ENCODE data around the gene CCDC28B. TPM values are rescaled to one million over a fixed set of nuclear protein-coding genes. Genes with fewer than 3 reads are reported as not detected.

Gene CCDC28B
- total RNA-seq, 3 donors from 2014 or later (not counting 1 experiment from before 2014, with no cell fraction given), result 19.3 to 30.6 (median 19.8) TPM

DNA sequence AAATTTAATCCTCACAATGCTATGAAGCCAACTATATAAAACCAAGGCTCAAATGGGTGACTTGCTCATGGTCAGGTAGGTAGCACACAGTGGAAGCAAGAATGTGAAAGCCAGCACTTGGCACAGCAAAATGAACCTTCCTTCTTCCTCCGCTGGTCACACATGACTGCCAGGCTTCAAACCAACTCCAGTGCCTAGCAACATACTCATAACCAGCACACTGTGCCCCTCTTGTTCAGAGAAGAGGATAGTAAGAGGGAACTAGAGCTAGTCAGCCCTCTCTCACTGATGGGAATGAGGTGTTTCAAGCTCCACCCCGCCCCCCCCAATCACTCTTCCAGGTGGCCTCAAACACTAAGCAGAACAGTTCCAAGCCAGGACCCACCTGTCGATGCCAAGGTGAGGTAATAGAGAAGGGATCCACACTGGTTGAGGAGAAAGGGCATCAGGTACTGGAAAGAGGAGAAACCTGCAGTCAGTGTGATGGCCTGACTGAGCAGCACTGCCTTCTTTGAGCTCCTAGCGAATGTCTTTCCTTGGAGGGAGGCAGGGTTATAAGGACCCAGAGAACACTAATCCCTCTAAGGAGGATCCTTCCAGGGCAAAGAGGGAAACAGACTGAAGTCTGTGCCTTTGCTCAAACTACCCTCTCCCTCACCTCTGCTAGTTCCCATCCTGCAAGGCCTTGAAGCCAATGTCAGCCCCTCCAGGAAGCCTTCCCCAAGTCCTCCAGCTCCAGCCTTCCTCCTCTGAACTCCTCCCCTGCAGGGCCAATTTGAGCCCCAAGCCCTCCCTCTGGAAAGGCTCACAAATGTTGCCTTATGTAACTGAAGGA is 20.6 kb downstream of the CCDC28B start:
- DNase-seq (no peak), ATAC-seq (no peak)
- Histone ChIP-seq H3K4me1 (ENCODE audit: control insufficient read depth, insufficient read depth, low read length) (peaks cover 30% of the 10 kb centered on the region), H3K27me3 (ENCODE audit: control insufficient read depth, insufficient read depth, low read length) (no peaks in the 10 kb centered on the region), H3K36me3 (ENCODE audit: control insufficient read depth, insufficient read depth, low read length) (peaks cover 35% of the 10 kb centered on the region), H3K9me3 (ENCODE audit: control insufficient read depth, insufficient read depth, low read length) (no peaks in the 10 kb centered on the region), H3K4me3 (ENCODE audit: low read length) (peak overlapping the region; percentile 54), H3K27ac (ENCODE audit: low read length) (no peak overlapping the region)
- TF ChIP-seq, protein P1, sequence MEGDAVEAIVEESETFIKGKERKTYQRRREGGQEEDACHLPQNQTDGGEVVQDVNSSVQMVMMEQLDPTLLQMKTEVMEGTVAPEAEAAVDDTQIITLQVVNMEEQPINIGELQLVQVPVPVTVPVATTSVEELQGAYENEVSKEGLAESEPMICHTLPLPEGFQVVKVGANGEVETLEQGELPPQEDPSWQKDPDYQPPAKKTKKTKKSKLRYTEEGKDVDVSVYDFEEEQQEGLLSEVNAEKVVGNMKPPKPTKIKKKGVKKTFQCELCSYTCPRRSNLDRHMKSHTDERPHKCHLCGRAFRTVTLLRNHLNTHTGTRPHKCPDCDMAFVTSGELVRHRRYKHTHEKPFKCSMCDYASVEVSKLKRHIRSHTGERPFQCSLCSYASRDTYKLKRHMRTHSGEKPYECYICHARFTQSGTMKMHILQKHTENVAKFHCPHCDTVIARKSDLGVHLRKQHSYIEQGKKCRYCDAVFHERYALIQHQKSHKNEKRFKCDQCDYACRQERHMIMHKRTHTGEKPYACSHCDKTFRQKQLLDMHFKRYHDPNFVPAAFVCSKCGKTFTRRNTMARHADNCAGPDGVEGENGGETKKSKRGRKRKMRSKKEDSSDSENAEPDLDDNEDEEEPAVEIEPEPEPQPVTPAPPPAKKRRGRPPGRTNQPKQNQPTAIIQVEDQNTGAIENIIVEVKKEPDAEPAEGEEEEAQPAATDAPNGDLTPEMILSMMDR (IDR thresholded peaks at IDR 0.05), result no peak
- Mint-ChIP-seq H3K27ac (peak overlapping the region; percentile 92 to 96), H3K4me1 (peaks cover 20 to 29% of the 10 kb centered on the region in 2 donors), H3K36me3 (no peaks in the 10 kb centered on the region), H3K4me3 (peak overlapping the region; percentile 92), H3K27me3 (ENCODE audit: low read depth in 2 of 2) (no peaks in the 10 kb centered on the region), H3K9me3 (no peaks in the 10 kb centered on the region)
- WGBS (ENCODE audit: insufficient coverage), result 100% methylated on average over 4 of the region's 4 CpGs
- intact Hi-C loops (cut with micrococcal nuclease), result loop anchor here (5.0 kb wide), 1 partner anchor 116 kb away; the partner anchor contains the start of gene MARCKSL1

DNA sequence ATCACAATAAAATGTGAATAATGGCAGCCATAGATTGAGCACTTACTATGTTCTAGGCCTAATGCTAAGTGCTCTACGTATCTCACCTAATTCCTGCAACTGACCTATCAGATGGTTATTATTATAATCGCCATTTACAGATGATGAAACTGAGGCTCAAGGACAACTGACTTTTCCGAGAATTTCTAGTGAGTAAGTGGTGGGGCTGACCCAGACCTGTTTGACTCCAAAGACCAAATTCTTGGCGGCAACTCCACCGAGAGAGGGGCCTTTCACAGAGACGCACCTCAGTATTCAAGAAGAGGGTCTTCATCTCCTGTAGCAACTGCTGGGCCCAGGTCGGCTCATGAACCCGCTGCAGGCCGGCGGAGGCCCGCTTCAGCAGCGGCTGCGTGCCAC is 21.2 kb downstream of the CCDC28B start:
- H3K9me3 Mint-ChIP-seq, result no peaks in the 10 kb centered on the region
- Histone ChIP-seq H3K36me3 (ENCODE audit: control insufficient read depth, insufficient read depth, low read length) (peaks cover 34% of the 10 kb centered on the region), H3K4me1 (ENCODE audit: control insufficient read depth, insufficient read depth, low read length) (peaks cover 30% of the 10 kb centered on the region), H3K4me3 (ENCODE audit: low read length) (peak overlapping the region; percentile 54), H3K27me3 (ENCODE audit: control insufficient read depth, insufficient read depth, low read length) (no peaks in the 10 kb centered on the region), H3K27ac (ENCODE audit: low read length) (peak overlapping the region; percentile 82), H3K9me3 (ENCODE audit: control insufficient read depth, insufficient read depth, low read length) (no peaks in the 10 kb centered on the region)
- H3K4me1 Mint-ChIP-seq, result peaks cover 20 to 29% of the 10 kb centered on the region in 2 donors
- DNase-seq (no peak), ATAC-seq (no peak)
- H3K27me3 Mint-ChIP-seq (ENCODE audit: low read depth in 2 of 2), result no peaks in the 10 kb centered on the region
- intact Hi-C loops (cut with micrococcal nuclease), result loop anchor here (5.0 kb wide), 1 partner anchor 116 kb away; the partner anchor contains the start of gene MARCKSL1
- no peaks in the 10 kb centered on the region for H3K36me3 Mint-ChIP-seq
- peak overlapping the region; percentile 92 to 96 for H3K27ac Mint-ChIP-seq
- 23% methylated on average over 12 of the region's 13 CpGs for WGBS (ENCODE audit: insufficient coverage)
- TF ChIP-seq, protein P1 (IDR thresholded peaks at IDR 0.05), result no peak
- peak overlapping the region; percentile 92 for H3K4me3 Mint-ChIP-seq

DNA sequence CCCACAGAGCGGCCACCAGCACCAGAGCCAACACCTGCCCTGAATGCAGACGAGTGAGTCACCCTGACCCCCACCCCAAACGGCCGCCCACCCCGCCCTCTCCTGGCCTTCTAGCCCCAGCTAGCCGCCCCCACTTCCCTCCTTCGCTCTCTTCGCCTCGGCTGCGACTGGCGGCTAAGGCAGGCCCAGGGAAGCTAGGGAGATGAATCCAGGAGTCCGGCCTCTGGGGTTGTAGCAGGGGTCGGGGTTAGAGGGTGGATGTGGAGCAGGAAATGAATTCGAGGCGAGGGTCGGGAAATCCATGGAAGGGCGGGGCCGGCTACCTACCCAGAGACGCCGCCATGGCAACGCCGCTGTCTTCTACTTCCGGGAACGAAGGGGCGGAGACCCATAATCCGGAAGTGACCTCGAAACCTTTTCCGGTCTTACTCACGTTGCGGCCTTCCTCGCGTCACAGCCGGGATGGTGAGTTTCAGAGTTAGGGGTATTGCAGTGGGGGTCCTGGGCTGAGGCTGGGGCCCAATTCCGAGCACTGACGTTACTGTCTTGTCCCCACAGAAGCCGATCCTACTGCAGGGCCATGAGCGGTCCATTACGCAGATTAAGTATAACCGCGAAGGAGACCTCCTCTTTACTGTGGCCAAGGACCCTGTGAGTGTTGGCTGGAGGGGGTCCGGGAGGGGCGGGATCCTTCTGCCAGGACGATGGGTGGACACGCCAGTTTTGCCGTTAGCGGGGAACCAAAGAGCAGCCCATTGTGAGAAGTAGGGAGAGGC is 21.8 kb downstream of the CCDC28B start, which contains the start of the genes EIF3I and TMEM234:
EIF3I (plus strand) TSS at position 428 of the 776 bp plus-strand sequence; CDS start at position 463, 35 bp downstream.
TMEM234 (minus strand) TSS at position 374 of the 776 bp plus-strand sequence; CDS start at position 343, 31 bp downstream.
- peaks cover 20 to 29% of the 10 kb centered on the region in 2 donors for H3K4me1 Mint-ChIP-seq
- peak within 1 kb of the TSS; percentile 92 to 96 for H3K27ac Mint-ChIP-seq
- no peaks in the 10 kb centered on the region for H3K36me3 Mint-ChIP-seq
- H3K27me3 Mint-ChIP-seq (ENCODE audit: low read depth in 2 of 2), result no peaks in the 10 kb centered on the region
- Histone ChIP-seq H3K27ac (ENCODE audit: low read length) (peak within 1 kb of the TSS; percentile 82), H3K4me3 (ENCODE audit: low read length) (peak within 1 kb of the TSS; percentile 54), H3K27me3 (ENCODE audit: control insufficient read depth, insufficient read depth, low read length) (no peaks in the 10 kb centered on the region), H3K36me3 (ENCODE audit: control insufficient read depth, insufficient read depth, low read length) (peaks cover 32% of the 10 kb centered on the region), H3K4me1 (ENCODE audit: control insufficient read depth, insufficient read depth, low read length) (peaks cover 30% of the 10 kb centered on the region), H3K9me3 (ENCODE audit: control insufficient read depth, insufficient read depth, low read length) (no peaks in the 10 kb centered on the region)
- WGBS (ENCODE audit: insufficient coverage), result under 1% methylated on average over 41 of the region's 46 CpGs
- intact Hi-C loops (cut with micrococcal nuclease), result loop anchor here (1.0 to 5.0 kb wide), 3 partner anchors 21 to 115 kb away; partner anchors contain the start of genes MARCKSL1 and TXLNA
- TF ChIP-seq, protein P1 (IDR thresholded peaks at IDR 0.05), result no peak
- H3K4me3 Mint-ChIP-seq, result peak within 1 kb of the TSS; percentile 92
- H3K9me3 Mint-ChIP-seq, result no peaks in the 10 kb centered on the region
- ATAC-seq (peak; percentile 89 to 96 (median 93)), DNase-seq (peak; percentile 86 to 97)
